AG04450 (cell line): ENCODE data around the gene VANGL2. TPM values are rescaled to one million over a fixed set of nuclear protein-coding genes. Genes with fewer than 3 reads are reported as not detected.
A peak's percentile ranks its signal among the peaks of the same experiment; 100 is the strongest.

ENCODE experiments used
- CTCF ChIA-PET: fragments of 300-600, 350-600 bp; formaldehyde crosslinking; extraction: SDS; loops from one replicate; lab custom pipeline; 2022; ENCODE audit warnings: antibody characterized with exemption, inconsistent platforms; lab: Charles Lee
- POLR2A ChIA-PET: fragments of 350-600 bp; formaldehyde crosslinking; extraction: SDS; loops from one replicate; lab custom pipeline; 2021; ENCODE audit warnings: antibody characterized with exemption, inconsistent platforms; lab: Yijun Ruan, JAX
- DNase-seq: peaks from one replicate; pipeline ENCODE4 v3.0.0-alpha.2; 2011; ENCODE audit warnings: low read depth, low spot score
- H3K27ac ChIP-seq: one replicate; pipeline ENCODE4 v1.5.1; 2012; ENCODE audit warnings: low read depth, low read length, control low read depth
- H3K27me3 ChIP-seq: one replicate; pipeline ENCODE4 v1.6.0; 2012; ENCODE audit warnings: low read length; ENCODE audit not compliant: control insufficient read depth, insufficient read depth
- H3K4me3 ChIP-seq: 2 replicates; pipeline ENCODE4 v1.5.1; 2011; ENCODE audit warnings: mild to moderate bottlenecking, low read depth, low read length, control low read depth
- H3K9me3 ChIP-seq: 2 replicates; pipeline ENCODE4 v1.5.1; 2012; ENCODE audit warnings: low read length; ENCODE audit not compliant: control insufficient read depth, insufficient read depth
- CTCF ChIP-seq: IDR thresholded peaks from 2 replicates; pipeline ENCODE4 v1.5.1; 2011; ENCODE audit warnings: low read depth, low read length, control low read depth, inconsistent platforms
- polyA plus RNA-seq: library from polyadenylated mRNA; depleted of rRNA; stranded (reverse); fragments of >200 nt; gene quantifications from 2 replicates; pipeline ENCODE4 v1.2.3, GENCODE V29; 2011

Gene VANGL2
- polyA plus RNA-seq, 1 experiment = 3.4 TPM

GRCh38 chr1:160427625-160428024 is 27.3 kb downstream of the VANGL2 start:
- CTCF ChIA-PET = interaction anchor here (1.3 to 2.6 kb wide), 2 partner anchors 20 to 179 kb away, joined by 8 to 23 read pairs; no protein-coding TSS in a partner anchor

GRCh38 chr1:160428053-160428452 is 27.7 kb downstream of the VANGL2 start:
- ChIA-PET CTCF (interaction anchor here (0.5 to 2.6 kb wide), 16 partner anchors 10 to 632 kb away, joined by 3 to 23 read pairs (median 3); no protein-coding TSS in a partner anchor), POLR2A (no interaction called here)
- Histone ChIP-seq H3K9me3 (no peaks in the 10 kb centered on the region), H3K4me3 (no peak overlapping the region), H3K27me3 (no peaks in the 10 kb centered on the region), H3K27ac (no peak overlapping the region)
- TF ChIP-seq CTCF = no peak
- no peak for DNase-seq

More at GRCh38 chr1:160427625-160428024, 27.3 kb downstream of the VANGL2 start:
- POLR2A ChIA-PET = no interaction called here
- Histone ChIP-seq H3K27me3 (no peaks in the 10 kb centered on the region), H3K27ac (no peak overlapping the region), H3K9me3 (no peaks in the 10 kb centered on the region), H3K4me3 (no peak overlapping the region)
- no peak for DNase-seq
- no peak for TF ChIP-seq CTCF

GRCh38 chr1:160428655-160429054 is 28.3 kb downstream of the VANGL2 start:
- Histone ChIP-seq H3K27me3 (no peaks in the 10 kb centered on the region), H3K9me3 (no peaks in the 10 kb centered on the region), H3K27ac (no peak overlapping the region), H3K4me3 (no peak overlapping the region)
- POLR2A ChIA-PET = interaction anchor here (0.6 kb wide), 1 partner anchor 127 kb away, joined by 3 read pairs; no protein-coding TSS in a partner anchor
- peak; percentile 3 for DNase-seq
- peak; percentile 62 for TF ChIP-seq CTCF
- CTCF ChIA-PET = interaction anchor here (0.5 to 2.6 kb wide), 16 partner anchors 9 to 632 kb away, joined by 3 to 23 read pairs (median 3); no protein-coding TSS in a partner anchor

- H3K9me3 ChIP-seq = no peaks in the 10 kb centered on the region
- H3K27ac ChIP-seq = no peak overlapping the region
- no peaks in the 10 kb centered on the region for H3K27me3 ChIP-seq
- ChIA-PET POLR2A (no interaction called here), CTCF (interaction anchor here (1.1 to 2.6 kb wide), 7 partner anchors 10 to 181 kb away, joined by 3 to 23 read pairs (median 5); no protein-coding TSS in a partner anchor)
- no peak for TF ChIP-seq CTCF
- H3K4me3 ChIP-seq = no peak overlapping the region
- no peak for DNase-seq
Measured at GRCh38 chr1:160429125-160429561, 28.8 kb downstream of the VANGL2 start.

- POLR2A ChIA-PET = no interaction called here
- H3K27me3 ChIP-seq = no peaks in the 10 kb centered on the region
- TF ChIP-seq CTCF = no peak
- no peaks in the 10 kb centered on the region for H3K9me3 ChIP-seq
- no peak for DNase-seq
- no peak overlapping the region for H3K27ac ChIP-seq
- no peak overlapping the region for H3K4me3 ChIP-seq
- CTCF ChIA-PET = interaction anchor here (0.6 to 2.6 kb wide), 3 partner anchors 176 to 561 kb away, joined by 3 to 23 read pairs (median 9); no protein-coding TSS in a partner anchor
Measured at GRCh38 chr1:160429702-160430535, 29.6 kb downstream of the VANGL2 start.
